Measurements from ENCODE around the gene CMIP.

GRCh38 chr16:81693744-81694303 is 249.2 kb downstream of the CMIP start:
- TF ChIP-seq CTCF (IDR thresholded peaks at IDR 0.05), result no peak
- no peak for TF ChIP-seq ELF1 (IDR thresholded peaks at IDR 0.05)
- no peak for TF ChIP-seq SMC3 (IDR thresholded peaks at IDR 0.05; ENCODE audit: low read depth, low read length)
- TF ChIP-seq RFX5 (IDR thresholded peaks at IDR 0.05; ENCODE audit: low read length), result no peak
- no peak for TF ChIP-seq IRF3 (IDR thresholded peaks at IDR 0.05; ENCODE audit: low read depth, low read length)
- no peak for TF ChIP-seq MAX (IDR thresholded peaks at IDR 0.05; ENCODE audit: low read depth)
- no peak for TF ChIP-seq RAD21 (IDR thresholded peaks at IDR 0.05; ENCODE audit: low read length)

Measured in SK-N-SH (cell line).